ENCODE measurements around the gene CHST15. TPM values are rescaled to one million over a fixed set of nuclear protein-coding genes. Genes with fewer than 3 reads are reported as not detected.

The CHST15 gene, protein sequence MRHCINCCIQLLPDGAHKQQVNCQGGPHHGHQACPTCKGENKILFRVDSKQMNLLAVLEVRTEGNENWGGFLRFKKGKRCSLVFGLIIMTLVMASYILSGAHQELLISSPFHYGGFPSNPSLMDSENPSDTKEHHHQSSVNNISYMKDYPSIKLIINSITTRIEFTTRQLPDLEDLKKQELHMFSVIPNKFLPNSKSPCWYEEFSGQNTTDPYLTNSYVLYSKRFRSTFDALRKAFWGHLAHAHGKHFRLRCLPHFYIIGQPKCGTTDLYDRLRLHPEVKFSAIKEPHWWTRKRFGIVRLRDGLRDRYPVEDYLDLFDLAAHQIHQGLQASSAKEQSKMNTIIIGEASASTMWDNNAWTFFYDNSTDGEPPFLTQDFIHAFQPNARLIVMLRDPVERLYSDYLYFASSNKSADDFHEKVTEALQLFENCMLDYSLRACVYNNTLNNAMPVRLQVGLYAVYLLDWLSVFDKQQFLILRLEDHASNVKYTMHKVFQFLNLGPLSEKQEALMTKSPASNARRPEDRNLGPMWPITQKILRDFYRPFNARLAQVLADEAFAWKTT
- total RNA-seq: 15.0 and 19.7 TPM in 2 replicates

DNA sequence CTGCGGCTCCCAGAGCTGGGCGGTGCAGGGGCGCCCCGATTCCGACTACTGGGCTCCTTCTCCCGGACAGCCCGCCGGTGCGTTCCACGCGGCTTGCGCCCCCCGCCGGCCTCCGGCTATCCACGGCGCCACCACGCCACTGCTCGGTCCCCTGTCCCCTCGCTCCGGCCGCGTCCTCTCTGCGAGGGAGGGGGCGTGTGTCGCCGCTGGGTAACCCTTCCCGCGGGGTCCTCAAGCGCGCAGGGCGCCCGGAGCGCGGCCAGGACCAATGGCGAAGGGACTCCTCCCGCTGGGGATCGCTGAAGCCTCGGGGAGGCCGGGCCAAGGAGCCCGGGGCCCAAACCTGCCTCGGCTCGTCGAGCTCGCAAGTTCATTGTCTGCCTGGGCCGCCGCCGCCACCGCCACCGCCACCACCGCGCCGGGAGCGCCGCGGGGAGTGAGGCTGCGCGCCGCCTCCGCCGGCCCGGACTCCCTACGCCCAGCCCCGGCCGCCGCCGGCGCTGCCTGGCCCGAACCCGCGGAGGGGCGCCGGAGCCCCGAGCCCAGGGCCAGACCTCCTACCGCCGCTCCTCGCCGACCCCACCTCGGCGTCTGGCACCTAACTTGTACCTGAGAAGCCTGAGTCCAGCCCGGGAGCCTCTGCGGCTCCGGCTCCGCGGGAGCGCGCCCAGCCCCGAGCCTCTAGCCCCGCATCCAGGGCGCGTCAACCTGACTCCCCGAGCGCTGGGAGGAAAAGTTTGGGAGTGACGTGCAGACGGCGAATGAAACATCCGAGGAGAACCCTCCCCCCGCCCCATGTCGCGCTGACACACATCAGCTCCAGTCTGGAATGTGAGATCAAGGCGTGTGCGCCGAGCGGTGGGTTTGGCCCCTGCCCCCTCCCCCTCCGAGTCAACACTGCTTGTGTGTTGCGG lies at the start of gene CHST15:
CHST15 (minus strand) TSS at position 739 of the 914 bp plus-strand sequence. CDS start 47,386 bp downstream, outside the sequence.

Other genes starting within 250 kb of the CHST15 start
- gene CPXM2, start 201.8 kb downstream of the CHST15 start, total RNA-seq: not detected in 2 replicates

All from airway epithelial cell (primary cell).